Measurements from ENCODE around the gene KRTAP10-8.

DNA sequence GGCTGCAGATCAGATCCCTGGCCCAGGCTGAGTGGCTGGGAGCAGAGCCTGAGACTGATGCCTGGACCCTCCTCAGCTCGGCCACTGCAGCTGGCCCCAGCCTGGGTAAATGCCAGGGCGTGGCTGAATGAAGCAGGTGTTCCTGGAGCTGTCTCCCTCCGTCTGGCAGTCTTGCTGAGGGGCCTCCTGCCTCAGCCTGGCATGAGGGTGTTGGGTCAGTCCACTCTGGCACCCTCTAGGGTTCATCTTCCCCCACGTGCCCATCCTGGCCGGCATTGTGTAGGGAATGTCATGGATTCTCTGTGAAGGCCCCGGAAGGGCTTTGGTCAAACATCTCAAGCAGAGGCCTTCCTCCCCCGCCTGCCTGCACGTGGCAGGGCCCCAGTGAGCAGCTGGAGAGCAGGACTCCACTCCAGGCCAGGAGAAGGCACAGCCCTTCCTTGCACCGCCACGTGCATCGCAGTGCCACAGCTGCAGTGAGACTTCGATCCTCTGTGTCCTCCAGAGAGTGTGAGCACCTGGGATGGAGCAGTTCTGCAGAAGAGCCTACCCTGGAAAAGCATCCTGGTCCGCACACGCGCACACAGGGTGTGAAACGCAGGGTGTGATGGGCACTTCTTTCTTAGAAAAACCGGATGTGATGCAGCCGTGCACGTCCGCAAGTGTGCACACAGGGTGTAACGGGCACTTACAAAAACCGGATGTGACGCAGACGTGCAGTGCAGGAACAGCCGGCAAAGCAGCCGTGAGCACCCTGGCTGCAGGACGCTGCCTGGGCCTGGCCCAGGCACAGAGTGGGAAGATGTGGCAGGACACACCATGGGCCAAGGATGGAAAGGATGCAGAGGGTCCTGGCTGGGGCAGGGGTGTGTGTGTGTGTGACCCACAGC is 43.0 kb upstream of the KRTAP10-8 start:
- TF ChIP-seq, protein P1, sequence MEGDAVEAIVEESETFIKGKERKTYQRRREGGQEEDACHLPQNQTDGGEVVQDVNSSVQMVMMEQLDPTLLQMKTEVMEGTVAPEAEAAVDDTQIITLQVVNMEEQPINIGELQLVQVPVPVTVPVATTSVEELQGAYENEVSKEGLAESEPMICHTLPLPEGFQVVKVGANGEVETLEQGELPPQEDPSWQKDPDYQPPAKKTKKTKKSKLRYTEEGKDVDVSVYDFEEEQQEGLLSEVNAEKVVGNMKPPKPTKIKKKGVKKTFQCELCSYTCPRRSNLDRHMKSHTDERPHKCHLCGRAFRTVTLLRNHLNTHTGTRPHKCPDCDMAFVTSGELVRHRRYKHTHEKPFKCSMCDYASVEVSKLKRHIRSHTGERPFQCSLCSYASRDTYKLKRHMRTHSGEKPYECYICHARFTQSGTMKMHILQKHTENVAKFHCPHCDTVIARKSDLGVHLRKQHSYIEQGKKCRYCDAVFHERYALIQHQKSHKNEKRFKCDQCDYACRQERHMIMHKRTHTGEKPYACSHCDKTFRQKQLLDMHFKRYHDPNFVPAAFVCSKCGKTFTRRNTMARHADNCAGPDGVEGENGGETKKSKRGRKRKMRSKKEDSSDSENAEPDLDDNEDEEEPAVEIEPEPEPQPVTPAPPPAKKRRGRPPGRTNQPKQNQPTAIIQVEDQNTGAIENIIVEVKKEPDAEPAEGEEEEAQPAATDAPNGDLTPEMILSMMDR (IDR thresholded peaks at IDR 0.05) = no peak
- TF ChIP-seq EP300 (IDR thresholded peaks at IDR 0.05) (no peak), POLR2A (IDR thresholded peaks at IDR 0.05) (no peak)
